Activated gamma-delta T cell (primary cell): ENCODE measurements around the gene SPP2.

Experiments
- DNase-seq: peaks from one replicate; lab custom pipeline; 2025; lab: John Stamatoyannopoulos, UW
- total RNA-seq, 2 donors: gene quantifications; one replicate each; lab custom pipeline; 2026; lab: John Stamatoyannopoulos, UW

SPP2 gene, protein sequence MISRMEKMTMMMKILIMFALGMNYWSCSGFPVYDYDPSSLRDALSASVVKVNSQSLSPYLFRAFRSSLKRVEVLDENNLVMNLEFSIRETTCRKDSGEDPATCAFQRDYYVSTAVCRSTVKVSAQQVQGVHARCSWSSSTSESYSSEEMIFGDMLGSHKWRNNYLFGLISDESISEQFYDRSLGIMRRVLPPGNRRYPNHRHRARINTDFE
- 0 reads per million in 2 donors for total RNA-seq

DNA sequence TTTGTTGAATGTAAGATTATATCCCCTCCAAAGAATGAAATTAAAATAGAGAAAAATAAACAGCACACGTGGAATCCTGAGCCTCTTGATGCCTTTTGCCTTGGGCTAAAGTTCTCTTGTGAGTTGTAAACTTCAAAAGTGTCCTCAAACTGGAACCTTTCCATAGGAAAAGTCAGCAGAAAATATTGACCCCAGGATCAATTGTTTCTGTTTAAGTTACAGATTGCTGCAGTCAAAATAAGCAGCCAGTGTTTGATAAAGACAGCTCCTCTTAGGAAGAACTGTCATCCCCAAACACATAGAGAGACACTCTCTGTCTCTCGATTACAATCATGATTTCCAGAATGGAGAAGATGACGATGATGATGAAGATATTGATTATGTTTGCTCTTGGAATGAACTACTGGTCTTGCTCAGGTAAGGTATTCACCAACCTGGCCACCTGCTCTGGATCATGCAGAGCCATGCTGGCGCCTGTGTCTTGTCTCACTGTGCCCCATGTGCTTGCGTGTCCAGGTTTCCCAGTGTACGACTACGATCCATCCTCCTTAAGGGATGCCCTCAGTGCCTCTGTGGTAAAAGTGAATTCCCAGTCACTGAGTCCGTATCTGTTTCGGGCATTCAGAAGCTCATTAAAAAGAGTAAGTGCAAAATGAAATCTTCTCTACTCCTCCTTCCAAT is at the start of gene SPP2:
TSS of gene SPP2 (plus strand) at position 248 of the 681 bp plus-strand sequence. CDS start at position 333, 85 bp downstream.
- DNase-seq, result no peak

DNA sequence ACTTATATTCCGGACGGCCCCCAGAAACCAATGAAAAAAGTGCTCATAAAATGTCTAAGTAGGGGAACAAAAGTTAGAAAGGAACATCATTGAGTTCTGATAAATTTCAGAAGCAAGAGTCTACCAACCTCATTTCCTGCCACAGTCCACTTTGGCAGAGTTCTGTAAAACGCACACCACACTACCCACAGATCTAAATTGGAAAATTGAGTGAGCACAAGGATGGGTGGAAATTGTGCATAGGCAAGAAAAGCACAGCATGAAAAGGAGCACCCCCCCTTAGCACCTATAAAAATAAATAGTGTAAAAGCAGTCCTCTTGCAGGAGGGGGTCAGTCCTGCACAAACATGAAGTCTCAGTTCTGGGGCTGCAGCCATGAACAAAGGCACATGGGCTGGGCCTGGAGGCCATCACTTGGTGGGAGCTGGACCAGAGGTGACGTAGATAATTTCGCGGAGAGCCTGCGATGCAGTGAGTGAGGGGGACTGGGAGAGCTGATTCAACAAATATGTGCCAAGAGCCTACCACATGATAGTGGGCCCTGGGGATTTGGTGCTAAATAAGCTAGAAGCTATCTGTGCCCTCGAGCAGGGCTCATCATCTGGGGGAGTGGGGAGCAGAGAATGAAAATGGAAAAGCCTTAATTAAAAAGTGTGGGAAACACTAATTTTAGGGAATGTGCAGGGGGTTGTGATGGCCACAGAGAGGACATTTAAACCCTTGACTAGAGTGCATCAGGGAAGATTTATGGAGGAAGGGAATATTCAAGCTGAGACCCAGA is 48.9 kb upstream of the SPP2 start:
- DNase-seq, result no peak

DNA sequence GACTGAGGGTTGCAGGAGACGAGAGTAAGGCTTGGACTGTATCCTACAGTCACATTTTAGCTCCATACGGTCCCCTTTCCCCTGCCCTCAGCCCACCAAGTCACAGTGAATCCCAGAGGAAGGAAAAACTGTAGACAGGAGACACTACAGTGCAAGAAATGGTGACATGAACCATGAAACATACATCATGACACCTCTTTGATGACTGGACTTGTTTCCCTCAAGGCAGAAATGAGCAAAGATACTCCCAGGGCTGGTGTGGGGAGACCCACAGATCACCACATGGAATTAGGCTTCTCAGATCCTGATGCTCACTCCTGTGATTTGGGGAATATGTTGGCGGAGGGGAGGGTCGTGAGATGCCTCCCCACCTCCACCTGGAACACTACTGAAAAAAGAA is 48.2 kb upstream of the SPP2 start:
- DNase-seq, result no peak

DNA sequence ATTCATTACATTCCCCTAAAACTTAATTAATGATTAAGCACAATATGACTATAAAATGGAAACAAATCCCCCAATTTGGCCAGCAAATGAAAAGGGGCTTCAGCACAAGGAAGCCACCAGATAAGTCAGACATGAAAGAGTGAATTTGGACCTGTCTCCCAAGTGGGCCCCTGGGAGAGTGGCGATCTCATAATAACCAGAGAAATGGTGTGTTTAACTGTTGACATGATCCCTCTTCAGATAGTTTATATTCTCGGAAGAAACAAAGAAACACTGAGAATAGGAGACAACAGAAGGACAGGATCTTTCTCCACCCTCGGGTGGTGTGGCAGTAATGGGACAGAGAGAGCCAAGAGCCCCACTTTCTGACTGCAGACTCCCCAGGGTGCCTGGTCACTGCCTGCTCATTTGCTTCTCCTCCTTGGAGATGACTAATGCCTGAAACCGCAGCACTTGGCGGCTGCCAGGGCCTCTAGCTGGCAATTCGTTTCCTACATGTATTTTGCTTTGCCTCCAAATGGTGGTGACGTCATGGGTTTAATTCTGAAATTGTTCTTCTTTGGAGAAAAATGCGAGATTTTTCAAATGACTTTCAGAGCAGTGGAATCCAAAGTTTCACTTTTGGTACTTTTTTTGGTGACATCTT is 46.4 kb upstream of the SPP2 start:
- no peak for DNase-seq

DNA sequence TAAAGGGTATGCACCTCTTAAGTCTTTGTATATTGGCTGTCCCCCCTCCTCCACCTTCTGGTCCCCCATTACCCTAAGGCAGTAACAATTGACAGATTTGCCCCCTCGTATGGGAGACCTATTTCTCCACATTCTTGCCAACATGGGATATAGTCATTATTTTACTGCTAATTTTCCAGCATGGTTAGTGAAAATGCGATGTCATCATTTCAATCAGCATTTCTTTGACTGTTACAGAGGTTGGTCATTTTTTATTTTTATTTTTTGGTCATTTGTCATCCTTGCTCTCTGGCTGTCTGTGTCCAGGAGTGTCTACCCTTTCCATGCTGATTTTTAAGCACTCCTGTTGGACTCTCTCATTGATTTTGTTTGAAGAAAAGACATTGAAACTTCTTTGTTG is 45.4 kb upstream of the SPP2 start:
- no peak for DNase-seq

DNA sequence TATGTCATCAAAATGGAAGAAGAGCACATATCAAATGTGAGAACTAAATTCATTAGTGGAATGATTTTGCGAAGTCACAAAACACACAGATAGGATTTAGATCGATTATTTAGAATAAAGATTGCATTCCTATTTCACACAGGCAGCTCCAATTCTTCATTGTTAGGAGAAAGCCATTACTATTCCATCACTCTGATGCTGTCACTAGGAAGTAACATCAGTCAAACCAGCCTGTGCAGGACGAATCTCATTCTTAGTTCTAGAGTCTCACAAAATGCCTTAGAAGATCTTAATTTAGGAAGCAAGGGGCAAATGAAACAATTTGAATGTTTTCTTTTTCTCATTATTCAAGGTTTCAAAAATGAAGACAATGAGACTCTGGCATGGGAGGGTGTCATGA is 44.0 kb upstream of the SPP2 start:
- no peak for DNase-seq

DNA sequence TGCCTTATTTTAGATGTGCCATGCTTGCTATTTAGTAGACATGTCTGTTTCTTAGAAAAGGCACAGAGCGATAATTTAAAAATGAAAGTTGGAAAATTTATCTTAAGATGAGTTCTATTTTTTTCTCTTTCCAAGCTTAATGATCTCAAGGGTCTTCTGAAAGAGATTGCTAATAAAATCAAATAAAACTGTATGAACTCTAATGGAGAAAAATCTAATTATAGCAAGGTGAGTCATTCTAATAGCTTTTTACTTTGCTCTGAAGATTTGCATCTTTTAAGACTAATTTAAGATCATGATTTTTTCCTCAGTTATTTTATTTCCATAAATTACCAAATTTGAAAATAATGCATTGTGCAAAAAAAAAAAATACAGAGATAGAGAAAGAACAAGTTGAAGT is 36.1 kb upstream of the SPP2 start:
- DNase-seq, result no peak

DNA sequence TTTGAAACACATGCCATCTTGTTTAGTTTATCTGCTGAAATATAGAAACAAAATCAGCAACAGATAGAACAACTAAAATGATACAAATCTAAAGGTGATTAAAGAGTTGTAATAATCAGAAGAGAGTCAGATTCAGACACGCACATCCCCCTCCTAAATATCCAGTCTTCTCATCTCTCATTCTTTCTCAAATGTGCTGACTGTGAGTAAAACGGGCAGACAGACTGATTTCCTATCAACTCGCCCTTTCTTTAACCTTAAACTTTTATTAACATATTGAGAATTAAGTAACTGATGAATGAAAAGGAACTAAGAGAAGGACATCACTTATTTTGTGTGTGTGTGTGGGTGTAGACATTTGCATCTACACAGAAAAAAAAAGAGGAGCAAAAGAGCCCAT is 34.6 kb upstream of the SPP2 start:
- no peak for DNase-seq

DNA sequence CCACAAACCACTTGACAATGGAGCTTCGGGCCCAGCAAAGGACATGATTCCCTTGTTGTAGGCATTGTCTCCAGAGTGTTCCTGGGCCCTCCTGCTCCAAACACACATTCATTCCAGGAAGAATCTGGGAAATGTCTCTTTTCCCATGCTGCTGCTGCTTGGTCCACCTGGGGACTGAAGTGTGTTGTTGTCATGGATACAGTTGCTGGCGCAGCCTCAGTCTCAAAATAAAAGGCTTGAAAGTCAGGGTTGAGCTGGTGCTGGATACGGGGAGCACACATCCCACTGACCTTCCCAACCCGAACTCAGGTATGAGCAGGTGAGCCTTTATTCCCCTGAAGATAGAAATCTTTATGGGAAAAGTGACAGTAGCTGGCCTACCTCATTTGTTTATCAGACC is 30.6 kb upstream of the SPP2 start:
- no peak for DNase-seq

DNA sequence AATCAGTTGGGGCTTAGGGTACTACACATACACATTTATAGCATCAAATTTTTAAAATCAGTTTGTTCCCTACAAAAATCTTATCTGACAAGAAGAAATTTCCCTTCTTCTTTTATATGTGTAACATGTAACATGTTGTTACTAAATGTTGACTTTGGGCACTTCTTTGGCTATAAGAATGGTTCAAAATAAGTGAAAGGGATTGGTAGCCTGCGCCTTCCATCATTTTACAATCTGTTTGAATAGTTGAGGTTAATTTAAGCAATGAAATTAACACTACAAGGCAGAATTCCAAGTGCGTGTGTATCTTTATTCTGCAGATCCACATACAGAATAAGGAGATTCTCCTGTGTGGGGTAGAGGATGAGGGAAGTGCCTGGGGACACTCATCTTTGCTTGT is 30.2 kb upstream of the SPP2 start:
- no peak for DNase-seq

DNA sequence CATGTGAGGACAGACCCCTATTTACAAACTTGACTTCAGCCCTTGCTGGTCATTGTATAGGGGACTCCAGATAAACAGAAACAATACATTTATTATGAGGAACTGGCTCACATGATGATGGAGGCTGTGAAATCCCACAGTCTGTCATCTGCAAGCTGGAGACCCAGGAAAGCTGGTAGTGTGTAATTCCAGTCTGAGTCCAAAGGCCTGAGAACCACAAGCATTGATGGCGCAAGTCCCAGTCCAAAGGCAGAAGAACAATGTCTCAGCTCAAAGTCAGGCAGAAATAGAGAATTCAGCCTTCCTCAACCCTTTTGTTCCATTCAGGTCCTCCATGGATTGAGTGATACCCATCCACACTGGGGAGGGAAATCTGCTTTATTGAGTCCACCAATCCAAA is 28.1 kb upstream of the SPP2 start:
- no peak for DNase-seq

DNA sequence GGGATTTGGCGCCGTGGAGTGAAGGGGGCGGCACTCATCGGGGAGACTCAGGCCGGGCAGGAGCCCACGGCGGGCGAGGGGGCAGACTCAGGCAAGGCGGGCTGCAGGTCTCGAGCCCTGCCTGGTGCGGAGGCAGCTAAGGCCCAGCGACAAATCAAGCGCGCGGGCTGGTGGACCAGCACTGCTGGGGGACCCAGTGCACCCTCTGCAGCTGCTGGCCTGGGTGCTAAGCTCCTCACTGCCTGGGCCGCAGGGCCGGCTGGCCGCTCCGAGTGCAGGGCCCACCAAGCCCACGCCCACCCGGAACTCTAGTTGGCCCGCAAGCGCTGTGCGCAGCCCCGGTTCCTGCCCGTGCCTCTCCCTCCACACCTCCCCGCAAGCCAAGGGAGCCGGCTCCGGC is 26.2 kb upstream of the SPP2 start:
- DNase-seq, result no peak

DNA sequence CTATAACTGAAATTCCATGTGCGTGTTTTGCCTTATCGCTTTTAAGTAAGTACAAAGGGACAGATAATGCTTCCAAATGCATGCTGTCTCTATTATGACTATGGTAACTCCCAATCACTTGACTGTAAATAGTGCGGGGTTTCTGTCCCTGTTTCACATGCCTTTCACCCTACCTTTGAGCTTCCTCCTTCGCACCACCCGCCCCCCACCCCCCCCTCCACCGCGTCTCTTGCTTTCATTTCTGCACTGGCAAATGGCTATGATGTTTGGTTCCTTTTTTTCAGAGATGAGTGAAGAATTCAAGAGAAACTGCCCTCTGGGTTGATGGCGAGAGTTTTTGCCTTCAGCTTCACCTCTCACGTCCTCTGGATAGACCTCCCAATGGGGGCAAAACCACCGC is 25.0 kb upstream of the SPP2 start:
- no peak for DNase-seq

DNA sequence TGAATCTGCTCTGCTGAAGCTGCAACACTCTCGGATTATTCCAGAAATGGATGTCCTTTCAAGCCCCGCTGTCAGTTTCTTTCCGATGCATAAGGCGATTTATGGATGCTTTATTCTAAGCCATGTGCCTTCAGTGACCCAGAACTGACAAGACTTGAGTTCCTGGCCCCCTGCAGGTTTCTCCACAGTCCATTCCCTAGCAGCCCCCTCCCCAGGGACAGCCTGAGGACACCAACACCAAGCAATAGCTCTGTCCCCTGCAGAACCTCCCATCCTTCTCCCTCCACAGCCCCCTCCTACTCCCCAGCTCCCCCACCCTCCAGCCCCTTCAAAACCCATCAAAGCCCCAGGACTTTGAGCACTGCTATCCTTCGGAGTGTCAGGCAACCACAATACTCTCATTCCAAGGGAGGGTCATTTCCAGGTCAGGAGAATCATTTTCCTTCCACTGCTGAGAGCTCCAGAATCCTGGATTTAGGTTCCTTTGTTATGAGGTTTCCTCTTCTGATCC is 24.6 kb upstream of the SPP2 start:
- DNase-seq, result no peak

DNA sequence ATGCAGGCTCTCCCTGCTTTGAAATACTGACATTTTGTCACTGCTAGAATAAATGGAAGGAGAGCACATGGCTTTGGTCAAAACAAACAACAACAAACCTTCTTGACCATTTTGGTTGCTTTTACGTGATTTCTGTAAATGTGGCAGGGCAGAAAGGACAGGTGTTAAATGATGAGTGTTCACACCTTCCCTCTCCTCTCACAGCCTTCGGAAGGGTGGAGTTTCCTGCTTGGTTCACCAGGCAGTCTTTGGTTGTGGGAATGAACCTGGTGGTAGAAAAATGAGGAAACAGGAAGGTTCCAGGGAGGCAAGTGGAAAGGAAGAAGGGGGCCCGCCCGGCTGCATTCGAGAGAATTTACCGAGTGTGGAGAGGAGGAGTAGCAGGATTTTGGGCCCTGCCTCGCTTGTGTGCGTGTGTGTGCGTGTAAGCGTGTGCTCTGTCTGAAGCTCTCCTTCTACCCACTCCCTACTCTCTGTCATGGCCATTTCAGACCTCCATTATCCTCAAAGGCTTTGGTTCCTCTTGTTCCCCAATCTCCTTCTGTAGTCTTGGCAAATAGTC is 23.7 kb upstream of the SPP2 start:
- DNase-seq, result no peak

DNA sequence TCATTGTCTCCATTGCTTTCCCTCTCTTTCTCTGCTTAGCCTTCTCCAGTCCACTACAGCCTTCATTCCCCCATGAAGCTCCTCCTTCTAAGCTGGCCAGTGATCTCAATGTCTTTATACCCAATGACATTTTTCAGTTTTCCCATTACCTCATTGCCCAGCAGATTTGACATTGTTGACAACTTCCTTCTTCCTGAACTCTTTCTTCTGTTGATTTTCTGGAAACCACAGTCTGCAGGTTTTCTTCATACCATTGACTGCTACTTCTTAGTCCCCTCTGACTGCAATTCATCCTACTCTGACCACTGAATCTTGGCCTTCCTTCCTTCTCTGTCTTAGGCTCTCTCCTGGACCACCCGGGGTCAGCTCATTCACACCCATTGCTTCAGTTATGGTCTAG is 22.9 kb upstream of the SPP2 start:
- DNase-seq, result no peak

DNA sequence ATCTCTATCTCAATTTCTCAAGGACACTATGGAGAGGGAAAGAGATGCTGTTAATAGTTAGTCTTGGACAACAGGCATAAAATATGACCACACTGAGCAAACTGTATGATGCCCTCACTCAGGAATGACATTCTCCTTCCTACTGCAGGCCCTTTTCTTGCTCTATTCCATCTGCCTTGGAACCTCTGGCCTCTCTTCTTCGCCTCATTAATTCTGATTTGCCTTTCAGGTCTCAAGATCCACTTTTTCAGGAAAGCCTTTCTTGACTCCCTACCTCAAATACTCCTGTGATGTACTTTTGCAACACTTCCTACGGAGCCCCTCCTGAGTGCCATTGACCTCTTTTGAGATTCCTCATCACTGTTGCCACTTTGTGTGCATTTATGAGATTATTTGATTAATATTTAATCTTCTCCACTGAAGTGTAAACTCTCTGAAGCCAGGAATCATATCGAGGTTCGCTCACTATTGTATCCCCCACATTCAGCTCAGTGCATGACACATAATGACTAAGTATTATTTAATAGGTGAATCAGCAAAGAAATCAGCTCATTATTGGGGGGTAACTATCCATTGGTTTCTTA is 21.3 kb upstream of the SPP2 start:
- DNase-seq, result no peak

DNA sequence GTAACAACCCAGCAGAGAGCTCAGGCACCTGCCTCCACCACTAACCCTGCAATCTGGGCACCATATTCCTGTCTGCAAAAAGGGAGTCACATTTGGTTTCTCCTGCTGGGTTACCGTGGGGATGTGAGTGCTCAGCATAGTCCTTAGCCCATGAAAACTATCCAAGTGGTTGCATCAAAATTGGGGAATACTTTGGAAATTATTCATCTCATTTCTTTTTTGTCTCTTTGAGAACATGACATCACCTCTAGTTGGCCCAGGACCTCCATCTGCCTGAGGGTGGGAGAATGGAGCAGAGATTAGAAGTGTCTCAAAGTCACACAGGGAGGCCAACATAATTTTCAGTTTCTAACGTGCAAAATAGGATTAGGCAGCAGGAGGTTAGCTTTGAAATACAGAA is 19.3 kb upstream of the SPP2 start:
- DNase-seq, result no peak

DNA sequence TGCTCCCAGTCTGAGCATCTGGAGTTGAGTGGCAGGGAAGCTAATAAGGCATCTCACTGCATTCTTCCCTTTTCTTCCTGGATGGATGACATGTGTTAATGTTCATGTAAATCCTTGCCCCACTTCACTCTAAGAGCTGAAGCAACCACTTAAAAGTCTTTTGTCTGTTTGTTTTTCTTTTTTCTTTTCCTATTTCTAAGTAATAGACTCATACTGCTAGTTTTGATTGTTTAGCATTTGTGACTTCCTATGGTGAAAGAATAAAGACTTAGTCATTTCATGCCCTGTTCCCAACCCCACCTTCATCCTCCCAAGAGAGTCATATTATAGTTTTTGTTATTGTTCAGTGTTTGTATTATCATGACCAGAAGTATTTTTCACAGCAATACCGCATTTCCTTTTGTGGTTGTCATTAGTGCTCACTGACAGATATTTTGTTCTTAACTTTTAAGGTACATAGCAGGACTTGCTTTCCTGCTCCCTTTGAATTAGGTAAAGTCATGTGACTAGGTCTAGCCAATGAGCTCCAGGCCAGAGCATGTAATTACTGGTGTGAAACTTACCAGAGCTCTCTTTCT is 18.1 kb upstream of the SPP2 start:
- DNase-seq, result no peak

DNA sequence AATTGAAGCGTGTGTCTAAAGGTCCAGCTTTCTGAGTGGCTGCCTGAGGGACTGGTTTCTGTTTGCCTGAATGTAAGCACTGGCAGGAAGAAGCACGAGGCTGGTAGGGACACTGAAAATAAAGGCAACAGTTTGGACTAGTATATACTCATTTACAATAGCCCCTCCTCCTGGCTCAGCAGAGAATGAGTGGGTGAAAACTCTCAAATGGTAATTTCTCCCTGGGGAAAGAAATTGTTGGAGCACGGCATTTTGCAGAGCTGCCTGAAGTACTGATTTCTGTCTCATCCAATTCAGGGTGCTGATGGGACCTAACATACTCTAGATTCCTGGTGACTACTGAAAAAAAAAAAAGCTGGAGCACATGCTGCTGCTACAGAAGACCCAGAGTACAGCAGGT is 17.3 kb upstream of the SPP2 start:
- DNase-seq, result no peak

DNA sequence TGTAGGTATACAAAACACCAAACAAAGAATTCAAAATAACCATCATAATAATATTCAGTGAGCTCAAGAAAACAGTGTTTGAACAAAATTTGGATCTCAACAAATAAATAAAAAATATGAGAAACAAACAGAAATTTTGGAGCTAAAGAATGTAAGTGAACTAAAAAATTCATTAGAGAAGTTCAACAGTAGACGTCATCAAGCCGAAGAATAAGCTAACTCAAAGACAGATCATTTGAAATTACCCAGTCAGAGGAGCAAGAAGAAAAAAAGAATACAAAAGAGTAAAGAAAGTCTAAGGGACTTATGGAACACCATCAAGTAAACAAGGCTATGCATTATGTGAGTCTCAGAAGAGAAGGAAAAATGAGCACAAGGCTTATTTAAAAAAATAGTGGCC is 16.6 kb upstream of the SPP2 start:
- DNase-seq, result no peak
